A549 (cell line): ENCODE data around the gene KLF3. TPM values are rescaled to one million over a fixed set of nuclear protein-coding genes. Genes with fewer than 3 reads are reported as not detected.
A peak's percentile ranks its signal among the peaks of the same experiment; 100 is the strongest.

Source experiments
- ATAC-seq, 2 experiments: fragments of 200-7000 bp in 1 of 2; fragments of >200 bp in 1 of 2; cut with Nextera tagmentation in 1 of 2; cut with Tn5 transposase in 1 of 2; 3 replicates each; pipeline versions ENCODE4 v1.8.0 to v1.9.1; 2018 to 2020; ENCODE audit warnings: mild to moderate bottlenecking in 1 of 2, moderate library complexity in 1 of 2
- CTCF ChIA-PET: fragments of 300-600 bp; sonication (Branson Sonifier 250); formaldehyde crosslinking; extraction: SDS; loops from one replicate; lab custom pipeline; 2021; ENCODE audit warnings: antibody characterized with exemption, inconsistent platforms; lab: Yijun Ruan, JAX
- POLR2A ChIA-PET: fragments of 350-600 bp; formaldehyde crosslinking; extraction: SDS; loops from one replicate; lab custom pipeline; 2021; ENCODE audit warnings: antibody characterized with exemption, inconsistent platforms; lab: Yijun Ruan, JAX
- DNase-seq, 2 experiments: peaks; one replicate each; pipeline versions ENCODE4 v3.0.0 to v3.0.0-alpha.2; 2011 to 2016; ENCODE audit warnings: low read depth in 1 of 2, low spot score in 1 of 2
- FAIRE-seq: peaks from 2 replicates; lab custom pipeline; 2011; peaks lifted over from hg19 to GRCh38; lab: Jason Lieb, UNC
- H3K27ac ChIP-seq, 2 experiments: fragments of >200 bp; sonication (Bioruptor Twin); formaldehyde crosslinking; 3 replicates each; pipeline ENCODE4 v1.5.1; 2016 to 2017
- H3K4me1 ChIP-seq: fragments of >200 bp; sonication (Bioruptor Twin); formaldehyde crosslinking; 3 replicates; pipeline ENCODE4 v1.6.1; 2016
- H3K4me2 ChIP-seq: fragments of >200 bp; sonication (Bioruptor Twin); formaldehyde crosslinking; 3 replicates; pipeline ENCODE4 v1.6.1; 2016
- H3K4me3 ChIP-seq: fragments of >200 bp; sonication (Bioruptor Twin); formaldehyde crosslinking; 3 replicates; pipeline ENCODE4 v1.5.1; 2016
- H3K9me3 ChIP-seq: fragments of >200 bp; sonication (Bioruptor Twin); formaldehyde crosslinking; 3 replicates; pipeline ENCODE4 v1.6.1; 2016
- CBX2 ChIP-seq: fragments of 200-600 bp; sonication (generic); IDR thresholded peaks from 2 replicates; pipeline ENCODE4 v1.6.1; 2016; ENCODE audit warnings: low read depth, mild to moderate bottlenecking, borderline replicate concordance
- CEBPB ChIP-seq, 2 experiments: fragments of >200 bp in 1 of 2; sonication (Bioruptor Twin) in 1 of 2; formaldehyde crosslinking in 1 of 2; IDR thresholded peaks; 2 replicates each; pipeline ENCODE4 v1.6.1; 2012 to 2016
- CHD2 ChIP-seq: fragments of 150-350 bp; IDR thresholded peaks from 2 replicates; pipeline ENCODE4 v1.6.1; 2014; ENCODE audit warnings: low read length; ENCODE audit not compliant: partially characterized antibody
- CHD4 ChIP-seq: fragments of 200-600 bp; sonication (generic); IDR thresholded peaks from 2 replicates; pipeline ENCODE4 v1.6.1; 2016; ENCODE audit warnings: antibody characterized with exemption, mild to moderate bottlenecking, borderline replicate concordance
- EHF ChIP-seq: fragments of 250-450 bp; sonication (Bioruptor Pico); IDR thresholded peaks from 2 replicates; pipeline ENCODE4 v1.5.0; 2020; ENCODE audit warnings: mild to moderate bottlenecking
- FOSB ChIP-seq: fragments of 250-450 bp; sonication (Bioruptor Pico); IDR thresholded peaks from 2 replicates; pipeline ENCODE4 v1.5.0; 2020; ENCODE audit warnings: mild to moderate bottlenecking, moderate library complexity
- GATA3 ChIP-seq: IDR thresholded peaks from 2 replicates; pipeline ENCODE4 v1.6.1; 2012; ENCODE audit warnings: borderline replicate concordance
- HMGXB4 ChIP-seq: fragments of 250-450 bp; sonication (Bioruptor Pico); IDR thresholded peaks from 2 replicates; pipeline ENCODE4 v1.5.0; 2021; ENCODE audit warnings: mild to moderate bottlenecking, moderate library complexity, borderline replicate concordance
- HOXB13 ChIP-seq: fragments of 250-450 bp; sonication (Bioruptor Pico); IDR thresholded peaks from 2 replicates; pipeline ENCODE4 v1.5.0; 2020; ENCODE audit warnings: low read depth, mild to moderate bottlenecking, moderate library complexity
- HOXB5 ChIP-seq: fragments of 250-450 bp; sonication (Bioruptor Pico); IDR thresholded peaks from 2 replicates; pipeline ENCODE4 v1.5.0; 2020; ENCODE audit warnings: mild to moderate bottlenecking, moderate library complexity
- JUN ChIP-seq, 2 experiments: fragments of >200 bp; sonication (Bioruptor Twin); formaldehyde crosslinking; IDR thresholded peaks; 2 replicates in 1 of 2; 3 replicates in 1 of 2; pipeline ENCODE4 v1.6.1; 2016 to 2017
- MAX ChIP-seq: IDR thresholded peaks from 2 replicates; pipeline ENCODE4 v1.6.1; 2012
- PHF8 ChIP-seq: fragments of 200-600 bp; sonication (generic); IDR thresholded peaks from 2 replicates; pipeline ENCODE4 v1.6.1; 2016; ENCODE audit warnings: low read depth, mild to moderate bottlenecking, antibody characterized with exemption, moderate library complexity, borderline replicate concordance
- POLR2A ChIP-seq: IDR thresholded peaks from 2 replicates; pipeline ENCODE4 v1.6.1; 2012; ENCODE audit warnings: mild to moderate bottlenecking, low read length
- RAD21 ChIP-seq, 2 experiments: fragments of >200 bp in 1 of 2; sonication (Bioruptor Twin) in 1 of 2; formaldehyde crosslinking in 1 of 2; IDR thresholded peaks in 1 of 2; conservative IDR thresholded peaks in 1 of 2; 2 replicates in 1 of 2; 3 replicates in 1 of 2; pipeline ENCODE4 v1.6.1; 2012 to 2018; ENCODE audit warnings: inconsistent platforms in 1 of 2
- RNF2 ChIP-seq: fragments of 200-600 bp; sonication (generic); IDR thresholded peaks from 2 replicates; pipeline ENCODE4 v1.6.1; 2016; ENCODE audit warnings: low read depth, mild to moderate bottlenecking, antibody characterized with exemption, moderate library complexity, borderline replicate concordance
- SREBF2 ChIP-seq: fragments of 450-650 bp; IDR thresholded peaks from 2 replicates; pipeline ENCODE4 v1.6.1; 2014; ENCODE audit warnings: mild to moderate bottlenecking, moderate library complexity
- TP53 ChIP-seq: fragments of 250-450 bp; sonication (Bioruptor Pico); IDR thresholded peaks from 2 replicates; pipeline ENCODE4 v1.5.0; 2021; ENCODE audit warnings: mild to moderate bottlenecking, moderate library complexity
- ZFP36 ChIP-seq: fragments of 450-650 bp; IDR thresholded peaks from 2 replicates; pipeline ENCODE4 v1.6.1; 2014; ENCODE audit warnings: borderline replicate concordance; ENCODE audit not compliant: partially characterized antibody
- WGBS: methylation state at CpG from one replicate; pipeline ENCODE4 v1.1.6; 2017; ENCODE audit errors: missing lambda C conversion rate; 5-methylcytosine and 5-hydroxymethylcytosine counted together
- polyA plus RNA-seq, 4 experiments: library from polyadenylated mRNA; depleted of rRNA in 3 of 4; stranded (reverse); fragments of >200 nt; fragmentation: RNase III in 1 of 4; extraction: RNeasy Plus Mini Kit Qiagen cat#74134 plus additional on column Dnase treatment in 1 of 4; gene quantifications; 2 replicates in 3 of 4; 3 replicates in 1 of 4; pipeline ENCODE4 v1.2.3, GENCODE V29; 2011 to 2017
- TF ChIP-seq, protein P1 (sequence below): fragments of >200 bp; sonication (Bioruptor Twin); formaldehyde crosslinking; IDR thresholded peaks from 3 replicates; pipeline ENCODE4 v1.6.1; 2016
- TF ChIP-seq, protein P2 (sequence below): fragments of >200 bp; sonication (Bioruptor Twin); formaldehyde crosslinking; IDR thresholded peaks from 2 replicates; pipeline ENCODE4 v1.6.1; 2016
- TF ChIP-seq, protein P3 (sequence below): fragments of 250-450 bp; sonication (Bioruptor Pico); IDR thresholded peaks from 2 replicates; pipeline ENCODE4 v1.5.0; 2020; ENCODE audit warnings: low read depth, mild to moderate bottlenecking, moderate library complexity
- TF ChIP-seq, protein P4 (sequence below): IDR thresholded peaks from 2 replicates; pipeline ENCODE4 v1.6.1; 2012; ENCODE audit warnings: low read depth, borderline replicate concordance

KLF3 gene
- polyA plus RNA-seq, 2 of the 4 experiments (the other 2 are of a cell fraction), result 11.2 to 29.6 TPM

DNA sequence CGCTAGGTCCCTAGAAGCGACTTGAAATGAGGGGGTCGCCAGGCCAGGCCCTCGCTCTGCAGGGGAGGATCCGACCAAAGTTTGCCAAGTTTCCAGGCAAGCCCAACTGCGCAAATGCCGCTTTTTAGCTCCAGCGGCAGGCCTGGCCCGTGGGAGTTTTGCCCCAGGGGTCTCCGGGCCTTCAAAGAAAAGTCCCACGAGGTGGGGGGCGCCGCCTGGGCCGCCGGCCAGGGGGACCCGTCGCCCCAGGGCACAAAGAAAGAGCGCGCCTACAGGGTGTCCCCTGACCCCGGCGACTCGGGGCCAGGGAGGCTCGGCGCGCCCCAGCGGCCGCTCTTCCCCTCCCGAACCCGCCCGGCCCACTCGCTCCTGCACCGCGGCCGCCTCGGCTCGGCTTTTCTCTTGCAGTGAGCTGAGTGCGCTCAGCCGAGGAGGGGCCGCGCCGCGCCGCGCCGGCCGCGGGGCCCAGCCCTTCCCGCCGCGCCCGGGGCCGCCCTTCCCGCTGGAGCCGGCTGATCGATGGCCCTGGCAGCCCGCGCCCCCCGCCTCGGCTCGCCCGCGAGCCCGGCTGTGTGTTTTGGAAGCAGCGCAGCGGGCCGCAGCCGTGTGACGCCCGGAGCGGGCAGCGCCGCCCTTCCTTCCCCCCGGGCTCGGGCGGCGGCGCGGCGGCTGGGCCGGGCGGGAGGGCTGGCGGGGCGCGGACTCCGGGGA, 754 bp upstream of the KLF3 start:
- FAIRE-seq (no peak), DNase-seq (peak; percentile 25 to 38), ATAC-seq (peak; percentile 3 to 63; a peak in 5 of 6 replicates)
- no peaks in the 10 kb centered on the region for H3K9me3 ChIP-seq
- WGBS, result 44% methylated on average over 4 of the region's 85 CpGs
- ChIA-PET CTCF (no interaction called here), POLR2A (no interaction called here)
- peak overlapping the region; percentile 99 for H3K27ac ChIP-seq
- peak overlapping the region; percentile 98 for H3K4me2 ChIP-seq
- peaks cover 14% of the 10 kb centered on the region for H3K4me1 ChIP-seq
- TF ChIP-seq, protein P1, sequence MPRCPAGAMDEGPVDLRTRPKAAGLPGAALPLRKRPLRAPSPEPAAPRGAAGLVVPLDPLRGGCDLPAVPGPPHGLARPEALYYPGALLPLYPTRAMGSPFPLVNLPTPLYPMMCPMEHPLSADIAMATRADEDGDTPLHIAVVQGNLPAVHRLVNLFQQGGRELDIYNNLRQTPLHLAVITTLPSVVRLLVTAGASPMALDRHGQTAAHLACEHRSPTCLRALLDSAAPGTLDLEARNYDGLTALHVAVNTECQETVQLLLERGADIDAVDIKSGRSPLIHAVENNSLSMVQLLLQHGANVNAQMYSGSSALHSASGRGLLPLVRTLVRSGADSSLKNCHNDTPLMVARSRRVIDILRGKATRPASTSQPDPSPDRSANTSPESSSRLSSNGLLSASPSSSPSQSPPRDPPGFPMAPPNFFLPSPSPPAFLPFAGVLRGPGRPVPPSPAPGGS, result peak; percentile 70; the same call in 1 of the 3 replicates
- TF ChIP-seq, protein P2, sequence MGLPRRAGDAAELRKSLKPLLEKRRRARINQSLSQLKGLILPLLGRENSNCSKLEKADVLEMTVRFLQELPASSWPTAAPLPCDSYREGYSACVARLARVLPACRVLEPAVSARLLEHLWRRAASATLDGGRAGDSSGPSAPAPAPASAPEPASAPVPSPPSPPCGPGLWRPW, result no peak
- TF ChIP-seq POLR2A (peak; percentile 45), JUN (IDR thresholded peaks at IDR 0.05) (peak in 1 of 2 experiments; percentile 10; a peak in 2 of 5 replicates), RNF2 (no peak)
- peak overlapping the region; percentile 98 for H3K4me3 ChIP-seq

- peaks cover 30% of the 10 kb centered on the region for H3K4me1 ChIP-seq
- peak overlapping the region; percentile 98 for H3K4me3 ChIP-seq
- 2% methylated on average over 6 of the region's 53 CpGs for WGBS
- H3K4me2 ChIP-seq, result peak overlapping the region; percentile 99
- ChIA-PET CTCF (no interaction called here), POLR2A (no interaction called here)
- ATAC-seq, result peak; percentile 27 to 35
- TF ChIP-seq, protein P3, sequence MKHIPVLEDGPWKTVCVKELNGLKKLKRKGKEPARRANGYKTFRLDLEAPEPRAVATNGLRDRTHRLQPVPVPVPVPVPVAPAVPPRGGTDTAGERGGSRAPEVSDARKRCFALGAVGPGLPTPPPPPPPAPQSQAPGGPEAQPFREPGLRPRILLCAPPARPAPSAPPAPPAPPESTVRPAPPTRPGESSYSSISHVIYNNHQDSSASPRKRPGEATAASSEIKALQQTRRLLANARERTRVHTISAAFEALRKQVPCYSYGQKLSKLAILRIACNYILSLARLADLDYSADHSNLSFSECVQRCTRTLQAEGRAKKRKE (CRISPR knock-in tag), result no peak
- TF ChIP-seq EHF (no peak), CHD4 (no peak), FOSB (CRISPR knock-in tag) (no peak), HMGXB4 (CRISPR knock-in tag) (no peak), PHF8 (0 out of 2 replicates have a peak, but pooled peaks have one; percentile 30), GATA3 (no peak), SREBF2 (no peak), RAD21 (conservative IDR thresholded peaks at IDR 0.05 in 1 of 2, IDR thresholded peaks at IDR 0.05 in 1 of 2) (no peak), MAX (peak; percentile 36; the same call in 1 of the 2 replicates), CBX2 (no peak), CEBPB (IDR thresholded peaks at IDR 0.05) (no peak), TP53 (CRISPR knock-in tag) (no peak), ZFP36 (no peak), CHD2 (no peak), HOXB5 (no peak), HOXB13 (CRISPR knock-in tag) (no peak)
- TF ChIP-seq, protein P4, sequence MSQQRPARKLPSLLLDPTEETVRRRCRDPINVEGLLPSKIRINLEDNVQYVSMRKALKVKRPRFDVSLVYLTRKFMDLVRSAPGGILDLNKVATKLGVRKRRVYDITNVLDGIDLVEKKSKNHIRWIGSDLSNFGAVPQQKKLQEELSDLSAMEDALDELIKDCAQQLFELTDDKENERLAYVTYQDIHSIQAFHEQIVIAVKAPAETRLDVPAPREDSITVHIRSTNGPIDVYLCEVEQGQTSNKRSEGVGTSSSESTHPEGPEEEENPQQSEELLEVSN, result 0 out of 2 replicates have a peak, but pooled peaks have one; percentile 37
- TF ChIP-seq, all 56 proteins: peak for 3
- Histone ChIP-seq H3K9me3 (no peaks in the 10 kb centered on the region), H3K27ac (peak overlapping the region; percentile 99)
- no peak for FAIRE-seq
- peak in 1 of 2 experiments; percentile 62 for DNase-seq
Measured at GRCh38 chr4:38664706-38665401, 855 bp downstream of the KLF3 start.
